Gastroesophageal sphincter (tissue), 3 donors: ENCODE results near the gene AHI1.

Experiments used
- POLR2A ChIP-seq, 2 donors: fragments of 450-650 bp; IDR thresholded peaks; one replicate each; pipeline ENCODE4 v1.6.1; 2017; ENCODE audit warnings: antibody characterized with exemption in 2 of 2, mild to moderate bottlenecking in 2 of 2, moderate library complexity in 1 of 2
- POLR2AphosphoS5 ChIP-seq: sonication (generic); formaldehyde crosslinking; IDR thresholded peaks from one replicate; pipeline ENCODE4 v1.6.1; 2017; ENCODE audit warnings: antibody characterized with exemption
- TF ChIP-seq, protein P1 (sequence below), 4 experiments: fragments of 200-600 bp in 2 of 4; fragments of 450-650 bp in 2 of 4; sonication (generic) in 1 of 4; IDR thresholded peaks; one replicate each; pipeline ENCODE4 v1.5.1; 2017 to 2019; ENCODE audit warnings: antibody characterized with exemption in 4 of 4, mild to moderate bottlenecking in 2 of 4, moderate library complexity in 2 of 4

DNA sequence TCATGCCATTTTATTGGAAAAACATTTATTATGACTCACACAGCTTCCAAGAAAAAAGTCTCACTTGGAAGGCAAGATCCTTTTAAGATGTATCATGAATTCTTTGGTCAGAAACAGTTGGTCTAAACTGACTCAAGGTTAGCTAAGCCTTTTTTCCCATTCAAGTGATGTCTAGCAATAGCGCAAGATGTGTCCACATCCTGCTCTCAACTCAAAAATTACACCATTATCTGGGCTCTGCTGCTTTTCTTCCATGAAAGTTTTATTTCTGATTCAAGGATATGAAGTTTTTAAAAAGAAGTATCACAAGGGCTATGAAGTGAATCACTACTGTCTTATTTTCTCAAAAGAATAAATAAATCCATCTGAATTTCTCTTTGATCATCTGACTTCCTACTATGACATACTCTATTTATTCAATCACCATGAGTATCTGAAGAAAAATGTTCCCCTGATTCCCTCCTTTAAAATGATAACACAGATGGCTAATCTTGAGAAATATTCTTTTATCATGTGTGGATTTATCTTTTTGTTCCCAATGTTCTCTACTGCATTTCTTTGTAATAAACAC lies 139.2 kb downstream of the AHI1 start:
- TF ChIP-seq, protein P1, sequence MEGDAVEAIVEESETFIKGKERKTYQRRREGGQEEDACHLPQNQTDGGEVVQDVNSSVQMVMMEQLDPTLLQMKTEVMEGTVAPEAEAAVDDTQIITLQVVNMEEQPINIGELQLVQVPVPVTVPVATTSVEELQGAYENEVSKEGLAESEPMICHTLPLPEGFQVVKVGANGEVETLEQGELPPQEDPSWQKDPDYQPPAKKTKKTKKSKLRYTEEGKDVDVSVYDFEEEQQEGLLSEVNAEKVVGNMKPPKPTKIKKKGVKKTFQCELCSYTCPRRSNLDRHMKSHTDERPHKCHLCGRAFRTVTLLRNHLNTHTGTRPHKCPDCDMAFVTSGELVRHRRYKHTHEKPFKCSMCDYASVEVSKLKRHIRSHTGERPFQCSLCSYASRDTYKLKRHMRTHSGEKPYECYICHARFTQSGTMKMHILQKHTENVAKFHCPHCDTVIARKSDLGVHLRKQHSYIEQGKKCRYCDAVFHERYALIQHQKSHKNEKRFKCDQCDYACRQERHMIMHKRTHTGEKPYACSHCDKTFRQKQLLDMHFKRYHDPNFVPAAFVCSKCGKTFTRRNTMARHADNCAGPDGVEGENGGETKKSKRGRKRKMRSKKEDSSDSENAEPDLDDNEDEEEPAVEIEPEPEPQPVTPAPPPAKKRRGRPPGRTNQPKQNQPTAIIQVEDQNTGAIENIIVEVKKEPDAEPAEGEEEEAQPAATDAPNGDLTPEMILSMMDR (IDR thresholded peaks at IDR 0.05): no peak
- no peak for TF ChIP-seq POLR2AphosphoS5
- no peak for TF ChIP-seq POLR2A (IDR thresholded peaks at IDR 0.05)
